GM12878 (cell line): Measurements from ENCODE around the gene TNS4. TPM values are rescaled to one million over a fixed set of nuclear protein-coding genes. Genes with fewer than 3 reads are reported as not detected.

Experiments
- ATAC-seq: fragments of 200-7000 bp; cut with Tn5 transposase; 3 replicates; pipeline ENCODE4 v1.9.1; 2020; ENCODE audit warnings: mild to moderate bottlenecking, moderate library complexity
- BruUV-seq: library from RNA; stranded (reverse); fragments of 400-500 nt; replicated peaks from 2 replicates; lab custom pipeline; 2021; lab: Mats Ljungman, UMichigan
- CTCF ChIA-PET: fragments of 300-600 bp; sonication (Branson Sonifier 250); formaldehyde crosslinking; extraction: SDS; loops from one replicate; lab custom pipeline; 2021; ENCODE audit warnings: inconsistent platforms; lab: Yijun Ruan, JAX
- POLR2A ChIA-PET: fragments of 350-600 bp; formaldehyde crosslinking; extraction: SDS; loops from one replicate; lab custom pipeline; 2021; ENCODE audit warnings: inconsistent platforms; lab: Charles Lee
- RAD21 ChIA-PET: fragments of 300-600 bp; sonication (Branson Sonifier 250); formaldehyde crosslinking; loops from one replicate; lab custom pipeline; 2023; ENCODE audit warnings: antibody characterized with exemption; ENCODE audit not compliant: unreplicated experiment; lab: Charles Lee
- SMC1A ChIA-PET: fragments of 300-600 bp; sonication (Branson Sonifier 250); formaldehyde crosslinking; loops from one replicate; lab custom pipeline; 2023; ENCODE audit not compliant: unreplicated experiment, uncharacterized antibody; lab: Charles Lee
- DNase-seq: peaks from one replicate; pipeline ENCODE4 v3.0.0-alpha.2; 2011; ENCODE audit warnings: low read depth, low spot score
- FAIRE-seq: peaks from 3 replicates; lab custom pipeline; 2011; peaks lifted over from hg19 to GRCh38; lab: Jason Lieb, UNC
- H2AFZ ChIP-seq: 2 replicates; pipeline ENCODE4 v1.6.0; 2011; ENCODE audit warnings: low read depth, low read length, control low read depth; ENCODE audit not compliant: control insufficient read depth
- H3K27ac ChIP-seq: 2 replicates; pipeline ENCODE4 v1.5.1; 2011; ENCODE audit warnings: control low read depth; ENCODE audit not compliant: control insufficient read depth, insufficient read depth
- H3K27me3 ChIP-seq, 2 experiments: replicated peaks in 1 of 2; 2 replicates each; pipeline versions ENCODE4 v1.6.0 to v1.6.1; 2011; ENCODE audit warnings: low read length in 1 of 2; ENCODE audit not compliant: control insufficient read depth in 2 of 2, insufficient read depth in 2 of 2
- H3K36me3 ChIP-seq, 2 experiments: 2 replicates each; pipeline ENCODE4 v1.5.1; 2011; ENCODE audit warnings: low read length in 1 of 2; ENCODE audit not compliant: control insufficient read depth in 2 of 2, insufficient read depth in 2 of 2
- H3K4me1 ChIP-seq: 2 replicates; pipeline ENCODE4 v1.6.1; 2011; ENCODE audit warnings: mild to moderate bottlenecking, low read length, moderate library complexity, mixed read lengths; ENCODE audit not compliant: control insufficient read depth, insufficient read depth
- H3K4me2 ChIP-seq: 2 replicates; pipeline ENCODE4 v1.6.0; 2011; ENCODE audit warnings: control low read depth; ENCODE audit not compliant: control insufficient read depth, insufficient read depth
- H3K4me3 ChIP-seq: fragments of 200-600 bp; sonication (generic); 2 replicates; pipeline ENCODE4 v1.5.1; 2016
- H3K79me2 ChIP-seq: 2 replicates; pipeline ENCODE4 v1.6.0; 2011; ENCODE audit warnings: low read length; ENCODE audit not compliant: control insufficient read depth, insufficient read depth
- H3K9ac ChIP-seq: 2 replicates; pipeline ENCODE4 v1.8.0; 2011; ENCODE audit warnings: low read length, control low read depth, mixed read lengths; ENCODE audit not compliant: control insufficient read depth, insufficient read depth
- H3K9me3 ChIP-seq: replicated peaks from 3 replicates; pipeline ENCODE4 v1.5.1; 2011; ENCODE audit warnings: mild to moderate bottlenecking, low read length; ENCODE audit not compliant: control insufficient read depth, insufficient read depth
- H4K20me1 ChIP-seq: 2 replicates; pipeline ENCODE4 v1.6.0; 2011; ENCODE audit not compliant: control insufficient read depth, insufficient read depth
- EED ChIP-seq: sonication (generic); IDR thresholded peaks from 2 replicates; pipeline ENCODE4 v1.6.1; 2016; ENCODE audit warnings: antibody characterized with exemption, low read depth
- SIN3A ChIP-seq: IDR thresholded peaks from 2 replicates; pipeline ENCODE4 v1.6.1; 2012; ENCODE audit warnings: low read depth, low read length, improper control_type of control experiment
- SPI1 ChIP-seq: IDR thresholded peaks from 2 replicates; pipeline ENCODE4 v1.6.1; 2011; ENCODE audit warnings: low read depth, mild to moderate bottlenecking, low read length, moderate library complexity, borderline replicate concordance; ENCODE audit not compliant: insufficient read depth
- SREBF2 ChIP-seq: IDR thresholded peaks from 2 replicates; pipeline ENCODE4 v1.6.1; 2012; ENCODE audit warnings: mild to moderate bottlenecking, low read length
- ZNF217 ChIP-seq: fragments of 450-650 bp; IDR thresholded peaks from 2 replicates; pipeline ENCODE4 v1.6.1; 2017; ENCODE audit warnings: antibody characterized with exemption, mild to moderate bottlenecking
- WGBS: methylation state at CpG from one replicate; pipeline ENCODE4 v1.1.6; 2016; ENCODE audit warnings: low lambda C conversion rate; ENCODE audit not compliant: insufficient replicate concordance, insufficient coverage; ENCODE audit errors: missing lambda C conversion rate; 5-methylcytosine and 5-hydroxymethylcytosine counted together
- in situ Hi-C: fragments of 300-500 bp; cut with MboI; formaldehyde crosslinking; loops from 9 replicates; pipeline ENCODE4 v1.14.3; 2018; ENCODE audit warnings: mixed read lengths
- intact Hi-C: fragments of 100-400 bp; cut with micrococcal nuclease; formaldehyde crosslinking; loops from one replicate; pipeline ENCODE4 v1.14.2; 2022; ENCODE audit not compliant: unreplicated experiment
- polyA plus RNA-seq, 11 experiments: library from polyadenylated mRNA; depleted of rRNA in 4 of 11; unstranded in 6 of 11; stranded (reverse) in 5 of 11; fragments of >200 nt; fragmentation: Nextera tagmentation in 4 of 11; fragmentation: Illumina TruSeq in 1 of 11; extraction: Ambion mirVana in 4 of 11; extraction: Trizol in 1 of 11; gene quantifications; 1 replicate in 1 of 11; 2 replicates in 10 of 11; pipeline versions ENCODE4 v1.2.1 to v1.2.3, GENCODE V29; 2011 to 2016; ENCODE audit warnings: inconsistent platforms in 2 of 11, missing spikeins in 2 of 11, low read depth in 1 of 11
- total RNA-seq, 4 experiments: library from RNA; depleted of rRNA in 3 of 4; stranded (reverse); fragments of >200 nt in 3 of 4; fragmentation: Illumina TruSeq in 1 of 4; extraction: Trizol in 1 of 4; gene quantifications; 2 replicates each; pipeline versions ENCODE4 v1.2.1 to v1.2.3, GENCODE V29; 2013 to 2021
- TF ChIP-seq, protein P1 (sequence below): IDR thresholded peaks from 2 replicates; pipeline ENCODE4 v1.6.1; 2012; ENCODE audit warnings: improper control_type of control experiment, low read depth, low read length; ENCODE audit not compliant: insufficient replicate concordance

TNS4 gene
- total and polyA plus RNA-seq, 10 of the 15 experiments (the other 5 are each of a cell fraction or from before 2014, with no cell fraction given): 0.10 to 0.90 (median 0.68) TPM; not detected in 2

DNA sequence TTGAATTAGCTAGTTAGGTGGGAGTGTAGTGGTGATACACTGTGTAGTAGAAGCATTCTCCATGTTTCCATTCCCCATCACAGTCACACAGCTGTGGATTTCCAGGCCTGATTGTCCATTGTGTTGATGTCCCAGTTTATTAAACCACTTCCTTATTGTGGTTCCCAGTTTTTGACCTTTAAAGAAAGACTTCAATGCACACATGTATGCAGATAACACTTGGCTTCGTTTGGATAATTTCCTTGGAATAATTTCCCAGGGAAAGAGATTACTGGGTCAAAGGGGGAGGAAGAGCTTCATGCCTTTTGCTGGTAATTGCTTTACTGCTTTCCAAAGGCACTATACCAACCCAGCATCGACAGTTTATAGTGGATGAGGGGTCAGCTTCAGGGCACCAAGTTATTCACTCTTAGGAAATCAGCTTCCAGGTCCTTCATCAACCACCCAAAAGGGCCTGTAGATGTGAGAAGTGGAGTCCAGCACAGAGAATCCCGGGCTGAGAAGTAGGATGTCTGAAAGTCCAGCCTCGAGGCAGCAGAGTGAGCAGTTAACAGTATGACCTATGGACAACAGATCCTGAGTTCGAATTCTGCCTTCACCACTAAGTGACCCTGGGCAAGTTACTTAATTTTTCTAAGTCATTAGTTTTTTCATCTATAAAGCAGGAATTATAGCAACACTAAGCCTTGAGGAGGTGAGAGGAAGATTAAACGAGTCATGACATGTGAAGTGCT, 31.3 kb upstream of the TNS4 start:
- RAD21 ChIA-PET: interaction anchor here (0.6 to 16.5 kb wide), 36 partner anchors 10 to 1134 kb away, joined by 3 to 514 read pairs (median 5); partner anchors contain the start of genes CCR7, IGFBP4 and TOP2A
- peak overlapping the region; percentile 32; the same call in 1 of the 2 replicates for H3K27ac ChIP-seq
- WGBS: 19% methylated on average over 6 of the region's 6 CpGs
- in situ Hi-C loops (loop anchor here (5.0 to 25.0 kb wide), 2 partner anchors 95 to 175 kb away; partner anchors contain the start of gene IGFBP4), intact Hi-C loops (loop anchor here (1.0 to 5.0 kb wide), 4 partner anchors 91 to 230 kb away; no protein-coding TSS in a partner anchor)
- H3K79me2 ChIP-seq: no peaks in the 10 kb centered on the region
- H2AFZ ChIP-seq: peak overlapping the region; percentile 42
- H3K4me3 ChIP-seq: no peak overlapping the region
- H3K9ac ChIP-seq: no peak overlapping the region
- no peak for ATAC-seq
- no peaks in the 10 kb centered on the region for H4K20me1 ChIP-seq
- H3K27me3 ChIP-seq: no peaks in the 10 kb centered on the region
- FAIRE-seq: no peak
- H3K4me1 ChIP-seq: peaks cover 50% of the 10 kb centered on the region
- POLR2A ChIA-PET: interaction anchor here (0.9 to 7.0 kb wide), 22 partner anchors 9 to 230 kb away, joined by 3 to 63 read pairs (median 6); partner anchors contain the start of genes IGFBP4 and TOP2A
- SMC1A ChIA-PET: interaction anchor here (0.6 to 15.5 kb wide), 54 partner anchors 7 to 420 kb away, joined by 3 to 430 read pairs (median 6); partner anchors contain the start of genes CCR7, IGFBP4, RARA and TOP2A
- CTCF ChIA-PET: interaction anchor here (0.7 to 19.2 kb wide), 40 partner anchors 11 to 1135 kb away, joined by 3 to 318 read pairs (median 6); partner anchors contain the start of genes CCR7, GJD3, IGFBP4 and RARA
- H3K36me3 ChIP-seq: no peaks in the 10 kb centered on the region
- H3K9me3 ChIP-seq: no peaks in the 10 kb centered on the region
- no peak for DNase-seq
- TF ChIP-seq ZNF217 (0 out of 2 replicates have a peak, but pooled peaks have one; percentile 13), EED (no peak), SREBF2 (no peak), SIN3A (no peak), SPI1 (0 out of 2 replicates have a peak, but pooled peaks have one; percentile 19)
- TF ChIP-seq, protein P1, sequence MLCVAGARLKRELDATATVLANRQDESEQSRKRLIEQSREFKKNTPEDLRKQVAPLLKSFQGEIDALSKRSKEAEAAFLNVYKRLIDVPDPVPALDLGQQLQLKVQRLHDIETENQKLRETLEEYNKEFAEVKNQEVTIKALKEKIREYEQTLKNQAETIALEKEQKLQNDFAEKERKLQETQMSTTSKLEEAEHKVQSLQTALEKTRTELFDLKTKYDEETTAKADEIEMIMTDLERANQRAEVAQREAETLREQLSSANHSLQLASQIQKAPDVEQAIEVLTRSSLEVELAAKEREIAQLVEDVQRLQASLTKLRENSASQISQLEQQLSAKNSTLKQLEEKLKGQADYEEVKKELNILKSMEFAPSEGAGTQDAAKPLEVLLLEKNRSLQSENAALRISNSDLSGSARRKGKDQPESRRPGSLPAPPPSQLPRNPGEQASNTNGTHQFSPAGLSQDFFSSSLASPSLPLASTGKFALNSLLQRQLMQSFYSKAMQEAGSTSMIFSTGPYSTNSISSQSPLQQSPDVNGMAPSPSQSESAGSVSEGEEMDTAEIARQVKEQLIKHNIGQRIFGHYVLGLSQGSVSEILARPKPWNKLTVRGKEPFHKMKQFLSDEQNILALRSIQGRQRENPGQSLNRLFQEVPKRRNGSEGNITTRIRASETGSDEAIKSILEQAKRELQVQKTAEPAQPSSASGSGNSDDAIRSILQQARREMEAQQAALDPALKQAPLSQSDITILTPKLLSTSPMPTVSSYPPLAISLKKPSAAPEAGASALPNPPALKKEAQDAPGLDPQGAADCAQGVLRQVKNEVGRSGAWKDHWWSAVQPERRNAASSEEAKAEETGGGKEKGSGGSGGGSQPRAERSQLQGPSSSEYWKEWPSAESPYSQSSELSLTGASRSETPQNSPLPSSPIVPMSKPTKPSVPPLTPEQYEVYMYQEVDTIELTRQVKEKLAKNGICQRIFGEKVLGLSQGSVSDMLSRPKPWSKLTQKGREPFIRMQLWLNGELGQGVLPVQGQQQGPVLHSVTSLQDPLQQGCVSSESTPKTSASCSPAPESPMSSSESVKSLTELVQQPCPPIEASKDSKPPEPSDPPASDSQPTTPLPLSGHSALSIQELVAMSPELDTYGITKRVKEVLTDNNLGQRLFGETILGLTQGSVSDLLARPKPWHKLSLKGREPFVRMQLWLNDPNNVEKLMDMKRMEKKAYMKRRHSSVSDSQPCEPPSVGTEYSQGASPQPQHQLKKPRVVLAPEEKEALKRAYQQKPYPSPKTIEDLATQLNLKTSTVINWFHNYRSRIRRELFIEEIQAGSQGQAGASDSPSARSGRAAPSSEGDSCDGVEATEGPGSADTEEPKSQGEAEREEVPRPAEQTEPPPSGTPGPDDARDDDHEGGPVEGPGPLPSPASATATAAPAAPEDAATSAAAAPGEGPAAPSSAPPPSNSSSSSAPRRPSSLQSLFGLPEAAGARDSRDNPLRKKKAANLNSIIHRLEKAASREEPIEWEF: no peak
- H3K4me2 ChIP-seq: peak overlapping the region; percentile 24; the same call in 1 of the 2 replicates
- BruUV-seq: no TSS peak
